ENCODE data around the gene CACTIN.

The CACTIN gene

DNA sequence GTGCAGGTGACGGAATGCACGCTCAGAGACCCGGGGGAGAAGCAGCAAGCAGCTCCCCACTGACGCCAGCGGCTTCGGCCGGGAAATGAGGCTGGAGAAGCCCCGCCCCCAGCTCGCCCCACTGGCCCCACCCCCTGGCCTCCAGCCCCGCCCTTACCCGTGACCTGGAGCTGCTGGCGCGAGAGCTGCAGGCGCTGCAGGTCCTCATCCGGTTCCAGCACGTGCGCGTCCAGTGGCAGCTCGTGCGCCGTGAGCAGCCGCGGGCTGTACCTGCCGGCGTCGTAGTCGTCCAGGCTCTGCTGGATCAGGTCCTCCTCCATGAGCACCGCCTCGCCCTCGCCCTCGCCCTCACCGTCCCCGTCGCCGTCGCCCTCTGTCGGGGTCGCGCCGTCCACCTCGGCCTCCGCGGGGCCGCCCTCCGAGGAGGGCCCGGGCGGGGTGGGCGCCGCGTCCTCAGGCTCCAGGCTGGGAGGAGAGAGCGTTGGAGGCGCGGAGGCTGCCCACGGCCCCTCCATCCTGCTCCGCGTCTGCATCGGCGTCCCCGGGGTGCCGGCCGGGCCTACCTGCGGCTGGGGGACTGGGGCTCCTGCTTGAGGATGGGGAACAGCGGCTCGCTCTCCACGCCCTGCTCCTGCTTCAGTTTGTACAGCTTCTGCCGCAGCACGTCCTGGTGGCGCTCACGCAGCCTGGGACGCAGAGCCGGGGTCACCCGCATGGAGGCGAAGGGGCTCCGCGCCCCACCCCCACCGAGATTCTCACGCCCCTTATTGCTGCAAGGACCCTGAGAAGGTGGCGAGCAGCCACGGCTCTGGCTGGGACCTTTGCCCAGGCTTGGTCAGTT lies 13.5 kb downstream of the CACTIN start:
- TF ChIP-seq SIN3A (IDR thresholded peaks at IDR 0.05; ENCODE audit: borderline replicate concordance, insufficient read depth, low read length) (no peak), POLR2AphosphoS5 (IDR thresholded peaks at IDR 0.05; ENCODE audit: low read depth, low read length) (no peak), TAF1 (IDR thresholded peaks at IDR 0.05; ENCODE audit: borderline replicate concordance, insufficient read depth, low read length) (no peak), FOXP2 (optimal IDR thresholded peaks at IDR 0.05; ENCODE audit: borderline replicate concordance, extremely low read depth, extremely low read length, insufficient read depth) (no peak), REST (IDR thresholded peaks at IDR 0.05; ENCODE audit: insufficient read depth in 1 of 2, low read depth in 2 of 2, low read length in 2 of 2) (no peak)

DNA sequence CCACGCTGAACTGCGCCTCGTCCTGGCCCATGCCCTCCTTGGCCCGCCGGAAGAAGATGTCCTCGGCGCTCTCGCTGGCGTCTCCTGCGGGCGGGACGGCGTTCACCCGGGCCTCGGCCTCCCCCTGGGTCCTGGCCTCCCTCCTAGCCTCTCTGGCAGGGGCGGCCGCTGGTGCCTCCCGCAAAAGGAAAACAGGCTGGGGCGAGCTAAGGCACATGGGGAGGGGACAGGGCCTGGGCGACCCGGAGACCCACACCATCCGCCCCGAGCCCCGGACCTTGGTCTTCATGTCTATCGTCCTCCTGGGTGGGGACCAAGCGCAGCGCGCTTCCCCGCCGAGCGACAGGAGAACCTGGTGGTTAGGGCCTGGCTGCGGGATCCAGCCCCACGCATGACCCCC lies 14.3 kb downstream of the CACTIN start:
- TF ChIP-seq TAF1 (IDR thresholded peaks at IDR 0.05; ENCODE audit: borderline replicate concordance, insufficient read depth, low read length) = no peak

DNA sequence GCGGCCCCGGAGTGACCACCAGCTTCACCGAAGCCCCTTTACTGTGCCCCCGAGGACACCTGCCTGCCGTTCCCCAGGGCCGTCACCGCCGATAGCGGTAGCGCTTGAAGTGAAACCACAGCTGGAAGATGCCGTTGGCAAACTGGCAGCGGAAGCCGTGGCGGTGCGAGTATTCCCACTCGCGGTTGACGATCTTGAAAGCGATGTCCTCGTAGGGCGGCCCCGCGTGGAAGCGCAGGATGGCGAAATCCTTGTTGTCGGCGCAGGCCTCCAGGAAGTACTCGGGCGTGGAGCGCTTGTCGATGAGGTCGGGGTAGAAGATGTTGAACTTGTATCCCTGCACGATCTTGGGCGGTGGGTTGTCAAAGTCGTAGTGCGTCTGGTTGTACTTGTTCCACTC lies 14.7 kb downstream of the CACTIN start:
- TF ChIP-seq REST (IDR thresholded peaks at IDR 0.05; ENCODE audit: insufficient read depth in 1 of 2, low read depth in 2 of 2, low read length in 2 of 2) (no peak), POLR2AphosphoS5 (IDR thresholded peaks at IDR 0.05; ENCODE audit: low read depth, low read length) (no peak), TAF1 (IDR thresholded peaks at IDR 0.05; ENCODE audit: borderline replicate concordance, insufficient read depth, low read length) (no peak)

- TF ChIP-seq SIN3A (IDR thresholded peaks at IDR 0.05; ENCODE audit: borderline replicate concordance, insufficient read depth, low read length) (no peak), TAF1 (IDR thresholded peaks at IDR 0.05; ENCODE audit: borderline replicate concordance, insufficient read depth, low read length) (no peak), REST (IDR thresholded peaks at IDR 0.05; ENCODE audit: insufficient read depth in 1 of 2, low read depth in 2 of 2, low read length in 2 of 2) (no peak), POLR2AphosphoS5 (IDR thresholded peaks at IDR 0.05; ENCODE audit: low read depth, low read length) (no peak), FOXP2 (optimal IDR thresholded peaks at IDR 0.05; ENCODE audit: borderline replicate concordance, extremely low read depth, extremely low read length, insufficient read depth) (no peak)
Measured at GRCh38 chr19:3610745-3611717, 15.6 kb downstream of the CACTIN start.

DNA sequence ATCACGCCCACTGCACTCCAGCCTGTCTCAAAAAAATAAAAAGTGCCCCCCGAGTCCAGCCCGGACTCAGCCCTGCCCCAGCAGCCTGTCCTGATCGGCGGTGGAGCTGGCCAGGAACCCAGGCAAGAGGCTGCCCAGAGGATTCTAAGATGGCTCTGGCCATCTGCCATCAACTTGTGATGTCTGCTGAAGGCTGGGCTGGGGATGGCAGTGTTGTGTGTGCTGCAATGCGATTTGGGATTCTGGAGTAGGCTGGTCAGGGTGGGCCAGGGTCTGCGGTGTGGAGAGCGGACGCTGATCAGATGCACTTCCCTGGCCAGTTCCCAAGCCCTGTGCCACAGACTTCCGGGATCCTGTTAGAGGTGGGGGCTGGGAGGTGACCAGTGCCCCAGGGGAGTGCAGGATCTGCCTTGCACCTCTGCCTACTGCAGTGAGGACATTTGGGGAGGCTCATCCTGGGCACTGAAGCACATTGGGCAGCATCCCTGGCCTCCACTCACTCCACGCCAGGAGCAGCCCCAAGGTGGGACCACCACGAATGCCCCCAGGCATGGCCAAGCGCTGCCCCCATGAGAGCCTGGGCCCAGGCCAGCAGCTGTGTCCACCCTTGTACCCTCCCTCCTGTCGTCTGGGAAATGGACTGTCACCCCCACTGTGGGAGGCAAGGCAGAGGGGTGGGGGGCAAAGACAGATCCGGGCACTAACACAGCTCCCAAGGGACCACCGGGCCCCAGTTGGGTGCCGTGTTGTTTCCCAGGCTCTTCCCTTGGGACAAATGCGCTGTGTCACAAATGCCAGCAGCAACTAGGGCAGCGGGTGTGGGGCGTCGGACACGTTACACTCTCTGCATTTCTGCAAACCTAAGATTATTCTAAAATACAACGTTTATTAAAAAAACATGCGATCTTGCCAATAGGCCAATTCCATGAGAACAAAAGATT lies 16.5 kb downstream of the CACTIN start:
- TF ChIP-seq FOXP2 (optimal IDR thresholded peaks at IDR 0.05; ENCODE audit: borderline replicate concordance, extremely low read depth, extremely low read length, insufficient read depth) = no peak
- TF ChIP-seq POLR2AphosphoS5 (IDR thresholded peaks at IDR 0.05; ENCODE audit: low read depth, low read length) = no peak
- TF ChIP-seq REST (IDR thresholded peaks at IDR 0.05; ENCODE audit: insufficient read depth in 1 of 2, low read depth in 2 of 2, low read length in 2 of 2) = no peak
- no peak for TF ChIP-seq SIN3A (IDR thresholded peaks at IDR 0.05; ENCODE audit: borderline replicate concordance, insufficient read depth, low read length)
- TF ChIP-seq TAF1 (IDR thresholded peaks at IDR 0.05; ENCODE audit: borderline replicate concordance, insufficient read depth, low read length) = no peak
